ENCODE measurements around the gene ANXA11.
"Not testable (repeated sequence)": the region's sequence is repeated elsewhere in the genome, so short reads cannot be mapped to it uniquely, and the experiment has no call there.

Gene ANXA11

GRCh38 chr10:80144696-80145131 is 60.6 kb downstream of the ANXA11 start:
- no peak for DNase-seq

GRCh38 chr10:80144067-80144695 is 61.2 kb downstream of the ANXA11 start:
- no peak for DNase-seq

GRCh38 chr10:80141696-80142460 is 63.5 kb downstream of the ANXA11 start:
- no peak for DNase-seq

GRCh38 chr10:80140251-80140650 is 65.1 kb downstream of the ANXA11 start:
- no peak for DNase-seq

- no peak for DNase-seq
Observed at GRCh38 chr10:80139265-80139664, 66.1 kb downstream of the ANXA11 start.

- DNase-seq, result no peak
Observed at GRCh38 chr10:80137920-80138319, 67.4 kb downstream of the ANXA11 start.

GRCh38 chr10:80137031-80137862 is 68.1 kb downstream of the ANXA11 start:
- DNase-seq, result no peak

- DNase-seq, result no peak
Observed at GRCh38 chr10:80136134-80136571, 69.2 kb downstream of the ANXA11 start.

- DNase-seq, result not testable (repeated sequence)
Observed at GRCh38 chr10:80133687-80134086, 71.7 kb downstream of the ANXA11 start.

- no peak for DNase-seq
Observed at GRCh38 chr10:80133206-80133605, 72.1 kb downstream of the ANXA11 start.

- DNase-seq, result no peak
Observed at GRCh38 chr10:80132299-80133139, 72.8 kb downstream of the ANXA11 start, which contains the start of gene PLAC9. TSS of gene PLAC9 (plus strand) at chr10:80132730. CDS start at chr10:80132763, 33 bp downstream.

GRCh38 chr10:80131499-80131901 is 73.8 kb downstream of the ANXA11 start:
- no peak for DNase-seq

GRCh38 chr10:80126876-80127275 is 78.5 kb downstream of the ANXA11 start:
- DNase-seq, result no peak

- no peak for DNase-seq
Observed at GRCh38 chr10:80122746-80123145, 82.6 kb downstream of the ANXA11 start.

- DNase-seq, result no peak
Observed at GRCh38 chr10:80122110-80122710, 83.1 kb downstream of the ANXA11 start.

GRCh38 chr10:80118669-80119068 is 86.7 kb downstream of the ANXA11 start:
- no peak for DNase-seq

GRCh38 chr10:80110986-80111385 is 94.4 kb downstream of the ANXA11 start:
- no peak for DNase-seq

GRCh38 chr10:80108576-80109239 is 96.6 kb downstream of the ANXA11 start:
- DNase-seq, result no peak

GRCh38 chr10:80104066-80104926 is 101.0 kb downstream of the ANXA11 start:
- DNase-seq, result no peak

Measured in NCI-H1436 (cell line).